SU-DHL-6 (cell line): Measurements from ENCODE around the gene OSBPL6.

Source experiments
- H2AFZ ChIP-seq: fragments of 200-600 bp; sonication (generic); 2 replicates; pipeline ENCODE4 v1.6.1; 2014; ENCODE audit warnings: low read depth, mild to moderate bottlenecking, moderate library complexity, mixed read lengths, antibody characterized with exemption, low read length; ENCODE audit not compliant: severe bottlenecking
- H3F3A ChIP-seq: fragments of 200-600 bp; shearing (Covaris generic); 2 replicates; pipeline ENCODE4 v1.6.0; 2016; ENCODE audit warnings: antibody characterized with exemption, mild to moderate bottlenecking; ENCODE audit not compliant: insufficient read depth
- H3K27ac ChIP-seq: fragments of 200-600 bp; sonication (generic); 2 replicates; pipeline ENCODE4 v1.5.1; 2016; ENCODE audit warnings: low read depth, mild to moderate bottlenecking, low read length, moderate library complexity, mixed read lengths
- H3K27me3 ChIP-seq: fragments of 200-600 bp; sonication (generic), shearing (Covaris generic); 2 replicates; pipeline ENCODE4 v1.6.0; 2014; ENCODE audit warnings: mild to moderate bottlenecking, low read length
- H3K36me3 ChIP-seq: fragments of 200-600 bp; sonication (generic); 2 replicates; pipeline ENCODE4 v1.6.1; 2014; ENCODE audit warnings: mild to moderate bottlenecking, low read length, mixed read lengths
- H3K4me2 ChIP-seq: fragments of 300-600, 200-600 bp; shearing (Covaris generic), sonication (generic); 2 replicates; pipeline ENCODE4 v1.6.0; 2014; ENCODE audit warnings: low read length, low read depth, mild to moderate bottlenecking; ENCODE audit not compliant: poor library complexity, severe bottlenecking
- H3K4me3 ChIP-seq: fragments of 200-600 bp; sonication (generic); 2 replicates; pipeline ENCODE4 v1.5.1; 2014; ENCODE audit warnings: antibody characterized with exemption, low read length, mild to moderate bottlenecking, mixed read lengths; ENCODE audit not compliant: insufficient read depth, poor library complexity, severe bottlenecking
- H3K79me2 ChIP-seq: fragments of 200-600 bp; sonication (generic); 2 replicates; pipeline ENCODE4 v1.6.1; 2014; ENCODE audit warnings: mild to moderate bottlenecking, low read length, moderate library complexity; ENCODE audit not compliant: insufficient read depth
- H3K9ac ChIP-seq: fragments of 200-600 bp; sonication (generic); 2 replicates; pipeline ENCODE4 v1.7.0; 2014; ENCODE audit warnings: mild to moderate bottlenecking, low read length
- H3K9me2 ChIP-seq: fragments of 200-600 bp; sonication (generic); replicated peaks from 2 replicates; pipeline ENCODE4 v1.6.1; 2014; ENCODE audit warnings: low read length; ENCODE audit not compliant: insufficient read depth
- H3K9me3 ChIP-seq: fragments of 200-600 bp; sonication (generic); 2 replicates; pipeline ENCODE4 v1.6.1; 2014; ENCODE audit warnings: low read length, mixed read lengths; ENCODE audit not compliant: insufficient read depth
- H4K20me1 ChIP-seq: fragments of 200-600 bp; sonication (generic); 2 replicates; pipeline ENCODE4 v1.6.1; 2014; ENCODE audit warnings: low read depth, mild to moderate bottlenecking, antibody characterized with exemption, low read length, moderate library complexity, mixed read lengths
- CTCF ChIP-seq: fragments of 200-600 bp; sonication (generic); IDR thresholded peaks from one replicate; pipeline ENCODE4 v1.5.1; 2017; ENCODE audit warnings: antibody characterized with exemption, mild to moderate bottlenecking, low read length, moderate library complexity; ENCODE audit not compliant: insufficient read depth, poor library complexity, severe bottlenecking
- EZH2phosphoT487 ChIP-seq: fragments of 200-600 bp; sonication (generic), shearing (Covaris generic); conservative IDR thresholded peaks from 2 replicates; pipeline ENCODE4 v1.6.1; 2018; ENCODE audit warnings: mild to moderate bottlenecking, antibody characterized with exemption, low read length, moderate library complexity, mixed read lengths

OSBPL6 gene

GRCh38 chr2:178265851-178266250 is 71.5 kb downstream of the OSBPL6 start:
- Histone ChIP-seq H3K9me2 (no peaks in the 10 kb centered on the region), H3K4me2 (no peak overlapping the region), H2AFZ (no peak overlapping the region), H3K79me2 (no peaks in the 10 kb centered on the region), H3K4me3 (no peak overlapping the region), H3K9me3 (no peaks in the 10 kb centered on the region), H3K9ac (no peak overlapping the region), H3F3A (no peaks in the 10 kb centered on the region), H3K27ac (no peak overlapping the region), H3K36me3 (no peaks in the 10 kb centered on the region), H4K20me1 (no peaks in the 10 kb centered on the region), H3K27me3 (no peaks in the 10 kb centered on the region)
- TF ChIP-seq CTCF, result no peak
- TF ChIP-seq EZH2phosphoT487, result no peak

GRCh38 chr2:178266445-178266844 is 72.1 kb downstream of the OSBPL6 start:
- no peaks in the 10 kb centered on the region for H3K79me2 ChIP-seq
- no peak overlapping the region for H3K4me3 ChIP-seq
- no peak overlapping the region for H2AFZ ChIP-seq
- H3K9me2 ChIP-seq, result no peaks in the 10 kb centered on the region
- no peaks in the 10 kb centered on the region for H3F3A ChIP-seq
- H4K20me1 ChIP-seq, result no peaks in the 10 kb centered on the region
- TF ChIP-seq CTCF, result no peak
- TF ChIP-seq EZH2phosphoT487, result no peak
- H3K9me3 ChIP-seq, result no peaks in the 10 kb centered on the region
- no peak overlapping the region for H3K9ac ChIP-seq
- H3K27ac ChIP-seq, result no peak overlapping the region
- no peaks in the 10 kb centered on the region for H3K27me3 ChIP-seq
- no peak overlapping the region for H3K4me2 ChIP-seq
- H3K36me3 ChIP-seq, result no peaks in the 10 kb centered on the region

- Histone ChIP-seq H3K27me3 (no peaks in the 10 kb centered on the region), H3K4me2 (no peak overlapping the region), H3K9me3 (no peaks in the 10 kb centered on the region), H3K79me2 (no peaks in the 10 kb centered on the region), H3K9me2 (no peaks in the 10 kb centered on the region), H2AFZ (no peak overlapping the region), H3K36me3 (no peaks in the 10 kb centered on the region), H3K4me3 (no peak overlapping the region), H3F3A (no peaks in the 10 kb centered on the region), H3K9ac (no peak overlapping the region), H3K27ac (no peak overlapping the region), H4K20me1 (no peaks in the 10 kb centered on the region)
- TF ChIP-seq EZH2phosphoT487 (no peak), CTCF (no peak)
These were observed 73.3 kb downstream of the OSBPL6 start for GRCh38 chr2:178267660-178268059.
